Measurements from ENCODE around the gene DZIP1L.
A peak's percentile ranks its signal among the peaks of the same experiment; 100 is the strongest.
"Not testable (repeated sequence)": the region's sequence is repeated elsewhere in the genome, so short reads cannot be mapped to it uniquely, and the experiment has no call there.

DZIP1L gene, protein sequence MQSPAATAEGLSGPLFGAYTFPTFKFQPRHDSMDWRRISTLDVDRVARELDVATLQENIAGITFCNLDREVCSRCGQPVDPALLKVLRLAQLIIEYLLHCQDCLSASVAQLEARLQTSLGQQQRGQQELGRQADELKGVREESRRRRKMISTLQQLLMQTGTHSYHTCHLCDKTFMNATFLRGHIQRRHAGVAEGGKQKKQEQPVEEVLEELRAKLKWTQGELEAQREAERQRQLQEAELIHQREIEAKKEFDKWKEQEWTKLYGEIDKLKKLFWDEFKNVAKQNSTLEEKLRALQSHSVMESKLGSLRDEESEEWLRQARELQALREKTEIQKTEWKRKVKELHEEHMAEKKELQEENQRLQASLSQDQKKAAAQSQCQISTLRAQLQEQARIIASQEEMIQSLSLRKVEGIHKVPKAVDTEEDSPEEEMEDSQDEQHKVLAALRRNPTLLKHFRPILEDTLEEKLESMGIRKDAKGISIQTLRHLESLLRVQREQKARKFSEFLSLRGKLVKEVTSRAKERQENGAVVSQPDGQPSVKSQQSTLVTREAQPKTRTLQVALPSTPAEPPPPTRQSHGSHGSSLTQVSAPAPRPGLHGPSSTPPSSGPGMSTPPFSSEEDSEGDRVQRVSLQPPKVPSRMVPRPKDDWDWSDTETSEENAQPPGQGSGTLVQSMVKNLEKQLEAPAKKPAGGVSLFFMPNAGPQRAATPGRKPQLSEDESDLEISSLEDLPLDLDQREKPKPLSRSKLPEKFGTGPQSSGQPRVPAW

DNA sequence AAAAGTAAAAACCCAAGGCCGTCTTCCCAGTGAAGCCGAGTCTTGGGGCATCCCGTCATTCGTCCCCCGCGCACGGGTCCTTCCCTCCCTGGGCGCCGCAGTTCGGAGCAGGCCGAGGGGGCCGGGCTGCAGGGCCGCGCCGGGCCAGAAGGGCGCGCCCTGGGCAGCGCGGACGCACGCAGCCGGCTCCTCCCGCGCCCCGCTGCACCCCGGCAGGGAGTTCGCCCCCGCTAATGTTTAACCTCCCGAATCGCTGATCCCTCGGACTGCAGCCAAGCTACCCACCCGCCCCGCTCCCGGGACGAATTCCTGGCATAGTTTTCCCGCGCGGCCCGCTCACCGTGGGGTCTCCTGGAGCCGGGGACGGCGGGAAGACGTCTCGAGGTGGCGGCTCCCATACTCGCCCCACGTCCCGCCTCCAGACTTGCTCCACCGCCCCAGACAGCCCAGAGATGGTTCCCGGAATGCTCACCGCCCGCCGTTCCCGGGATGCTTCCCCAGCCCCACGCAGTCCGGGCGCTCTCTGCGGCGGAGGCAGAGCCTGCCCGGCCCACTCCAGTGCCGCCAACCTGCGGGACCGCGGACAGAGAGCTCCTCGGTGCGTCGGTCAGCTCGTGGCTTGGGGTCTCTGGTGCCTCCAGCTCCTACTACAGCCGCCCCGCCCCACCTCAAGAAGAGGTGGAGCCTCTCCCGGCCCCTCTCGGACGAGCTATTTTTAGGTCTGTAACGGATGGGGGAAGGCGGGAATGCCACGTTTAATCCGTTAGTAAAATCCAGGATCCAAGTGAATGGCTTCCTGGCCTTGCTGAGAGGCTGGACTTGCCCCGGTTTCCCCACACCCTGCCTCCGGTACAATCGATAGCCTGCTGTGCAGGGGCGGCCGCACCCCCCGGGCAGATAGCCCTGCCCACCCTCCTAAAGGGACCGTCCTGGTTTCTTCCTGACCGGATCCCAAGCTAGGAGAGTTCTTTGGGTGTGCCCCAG lies at the start of gene DZIP1L:
TSS of gene DZIP1L (minus strand) at position 621 of the 984 bp plus-strand sequence. CDS start 11,637 bp downstream, outside the sequence.
- TF ChIP-seq, protein P1, sequence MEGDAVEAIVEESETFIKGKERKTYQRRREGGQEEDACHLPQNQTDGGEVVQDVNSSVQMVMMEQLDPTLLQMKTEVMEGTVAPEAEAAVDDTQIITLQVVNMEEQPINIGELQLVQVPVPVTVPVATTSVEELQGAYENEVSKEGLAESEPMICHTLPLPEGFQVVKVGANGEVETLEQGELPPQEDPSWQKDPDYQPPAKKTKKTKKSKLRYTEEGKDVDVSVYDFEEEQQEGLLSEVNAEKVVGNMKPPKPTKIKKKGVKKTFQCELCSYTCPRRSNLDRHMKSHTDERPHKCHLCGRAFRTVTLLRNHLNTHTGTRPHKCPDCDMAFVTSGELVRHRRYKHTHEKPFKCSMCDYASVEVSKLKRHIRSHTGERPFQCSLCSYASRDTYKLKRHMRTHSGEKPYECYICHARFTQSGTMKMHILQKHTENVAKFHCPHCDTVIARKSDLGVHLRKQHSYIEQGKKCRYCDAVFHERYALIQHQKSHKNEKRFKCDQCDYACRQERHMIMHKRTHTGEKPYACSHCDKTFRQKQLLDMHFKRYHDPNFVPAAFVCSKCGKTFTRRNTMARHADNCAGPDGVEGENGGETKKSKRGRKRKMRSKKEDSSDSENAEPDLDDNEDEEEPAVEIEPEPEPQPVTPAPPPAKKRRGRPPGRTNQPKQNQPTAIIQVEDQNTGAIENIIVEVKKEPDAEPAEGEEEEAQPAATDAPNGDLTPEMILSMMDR (IDR thresholded peaks at IDR 0.05) = peak; percentile 49
- DNase-seq (ENCODE audit: low spot score) = peak; percentile 86
- Histone ChIP-seq H3K4me3 (peak within 1 kb of the TSS; percentile 90), H3K27ac (peak within 1 kb of the TSS; percentile 78 to 96)

DNA sequence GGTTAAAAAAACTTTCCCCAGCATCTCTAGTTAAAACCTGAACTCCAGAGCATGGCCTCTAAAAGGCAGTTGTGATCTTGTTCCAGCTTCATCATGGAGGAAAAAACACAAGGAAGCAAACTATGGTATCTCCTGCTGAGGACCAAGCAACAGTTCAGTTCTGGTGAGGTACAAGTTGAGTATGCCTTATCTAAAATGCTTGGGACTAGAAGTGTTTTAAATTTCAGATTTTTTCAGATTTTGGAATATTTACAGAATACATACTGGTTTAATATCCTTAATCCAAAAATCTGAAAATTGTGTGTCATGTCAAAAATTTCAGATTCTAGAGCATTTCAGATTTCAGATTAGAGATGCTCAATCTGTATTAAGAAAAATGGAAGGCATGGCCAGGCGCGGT lies 49.7 kb upstream of the DZIP1L start:
- Histone ChIP-seq H3K4me3 (no peak overlapping the region), H3K27ac (no peak overlapping the region)
- DNase-seq (ENCODE audit: low spot score) = no peak
- TF ChIP-seq, protein P1 (IDR thresholded peaks at IDR 0.05) = no peak

DNA sequence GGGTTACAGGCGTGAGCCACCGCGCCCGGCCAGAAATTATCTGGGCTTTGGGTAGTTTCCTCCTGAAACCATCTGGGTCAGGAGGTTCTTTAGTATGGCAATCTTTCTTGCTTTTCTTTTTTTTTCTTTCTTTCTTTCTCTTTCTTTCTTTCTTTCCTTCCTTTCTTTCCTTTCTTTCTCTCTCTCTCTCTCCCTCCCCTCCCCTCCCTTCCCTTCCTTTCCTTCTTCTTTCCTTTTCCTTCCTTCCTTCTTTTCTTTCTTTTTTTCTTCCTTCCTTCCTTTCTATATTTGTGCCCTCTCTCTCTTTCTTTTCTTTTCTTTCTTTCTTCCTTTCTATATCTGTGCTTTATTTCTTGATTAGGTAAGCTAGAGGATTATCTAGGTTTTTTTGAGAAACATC lies 42.3 kb upstream of the DZIP1L start:
- TF ChIP-seq, protein P1 (IDR thresholded peaks at IDR 0.05) = no peak
- DNase-seq (ENCODE audit: low spot score) = no peak
- Histone ChIP-seq H3K4me3 (no peak overlapping the region), H3K27ac (no peak overlapping the region)

DNA sequence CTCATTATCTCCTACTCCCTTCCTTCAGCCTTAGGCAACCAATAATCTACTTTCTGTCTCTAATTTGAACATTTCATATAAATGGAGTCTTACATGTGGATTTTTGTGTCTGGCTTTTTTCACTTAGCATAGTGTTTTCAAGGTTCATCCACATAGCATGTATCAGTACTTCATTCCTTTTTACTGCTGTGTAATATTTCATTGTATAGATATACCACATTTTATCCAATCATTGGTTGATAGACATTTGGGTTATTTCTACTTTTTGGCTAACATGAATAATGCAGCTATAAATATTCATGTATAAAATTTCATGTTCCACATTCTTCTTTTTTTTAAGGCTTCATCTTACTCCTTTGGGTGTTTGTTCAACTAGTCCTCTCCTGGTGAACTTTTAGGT lies 39.1 kb upstream of the DZIP1L start:
- H3K27ac ChIP-seq = no peak overlapping the region
- TF ChIP-seq, protein P1 (IDR thresholded peaks at IDR 0.05) = no peak
- no peak overlapping the region for H3K4me3 ChIP-seq
- no peak for DNase-seq (ENCODE audit: low spot score)

DNA sequence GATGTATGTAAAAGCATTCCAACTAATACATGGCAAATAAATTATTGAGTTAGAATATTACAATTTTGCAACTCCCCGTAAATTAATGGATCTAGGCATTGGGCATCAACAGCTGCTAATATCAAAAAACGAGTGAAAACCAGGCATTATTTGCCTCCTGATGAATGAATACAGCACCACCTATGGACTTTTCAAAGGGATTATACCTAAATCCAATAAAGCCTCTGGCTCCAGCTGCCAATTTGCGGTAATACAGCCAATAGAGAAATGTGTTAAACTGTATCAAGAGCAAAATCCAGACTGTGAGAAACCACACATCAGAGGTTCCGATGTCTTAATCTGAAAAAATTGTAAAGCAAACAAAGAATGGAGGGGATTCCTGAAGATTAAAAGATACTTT lies 33.1 kb upstream of the DZIP1L start:
- no peak overlapping the region for H3K27ac ChIP-seq
- no peak for DNase-seq (ENCODE audit: low spot score)
- TF ChIP-seq, protein P1 (IDR thresholded peaks at IDR 0.05) = no peak
- H3K4me3 ChIP-seq = no peak overlapping the region

DNA sequence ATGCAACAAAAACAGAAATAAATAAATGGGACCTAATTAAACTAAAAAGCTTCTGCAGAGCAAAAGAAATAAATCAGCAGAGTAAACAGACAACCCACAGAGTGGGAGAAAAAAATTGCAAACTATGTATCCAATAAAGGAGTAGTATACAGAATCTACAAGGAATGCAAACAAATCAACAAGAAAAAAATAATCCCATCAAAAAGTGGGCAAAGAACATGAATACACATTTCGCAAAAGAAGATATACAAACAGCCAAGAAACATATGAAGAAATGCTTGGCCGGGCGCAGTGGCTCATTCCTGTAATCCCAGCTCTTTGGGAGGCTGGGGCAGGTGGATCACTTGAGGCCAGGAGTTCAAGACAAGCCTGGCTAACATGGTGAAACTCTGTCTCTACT lies 26.8 kb upstream of the DZIP1L start:
- not testable (repeated sequence) for H3K4me3 ChIP-seq; H3K27ac ChIP-seq; DNase-seq (ENCODE audit: low spot score)

DNA sequence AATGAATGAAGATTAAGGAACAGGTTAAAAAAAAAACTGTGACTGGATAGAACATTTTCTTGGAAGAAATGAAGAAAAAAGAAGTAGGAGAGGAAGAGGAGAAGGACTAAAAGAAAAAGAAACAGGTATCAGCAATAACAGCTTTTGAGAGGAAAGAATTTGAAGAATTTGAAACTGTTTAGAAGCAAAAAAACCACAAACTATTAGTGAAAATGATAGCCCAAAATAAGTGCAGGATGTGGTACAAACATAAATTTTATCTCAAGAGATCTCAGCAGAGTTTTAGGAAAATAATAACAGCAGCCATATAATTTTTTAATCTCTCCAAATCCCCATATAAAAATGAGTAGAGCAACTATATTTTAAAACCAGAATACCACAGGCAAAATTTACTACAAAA lies 25.5 kb upstream of the DZIP1L start:
- H3K27ac ChIP-seq = no peak overlapping the region
- TF ChIP-seq, protein P1 (IDR thresholded peaks at IDR 0.05) = no peak
- no peak overlapping the region for H3K4me3 ChIP-seq
- DNase-seq (ENCODE audit: low spot score) = no peak

Data from coronary artery (tissue), 2 donors.